ENCODE data around the gene OXNAD1.

GRCh38 chr3:16322189-16322588, 57.2 kb downstream of the OXNAD1 start:
- no peak for TF ChIP-seq ZNF274 (IDR thresholded peaks at IDR 0.05; ENCODE audit: low read depth, low read length)
- TF ChIP-seq, protein P1, sequence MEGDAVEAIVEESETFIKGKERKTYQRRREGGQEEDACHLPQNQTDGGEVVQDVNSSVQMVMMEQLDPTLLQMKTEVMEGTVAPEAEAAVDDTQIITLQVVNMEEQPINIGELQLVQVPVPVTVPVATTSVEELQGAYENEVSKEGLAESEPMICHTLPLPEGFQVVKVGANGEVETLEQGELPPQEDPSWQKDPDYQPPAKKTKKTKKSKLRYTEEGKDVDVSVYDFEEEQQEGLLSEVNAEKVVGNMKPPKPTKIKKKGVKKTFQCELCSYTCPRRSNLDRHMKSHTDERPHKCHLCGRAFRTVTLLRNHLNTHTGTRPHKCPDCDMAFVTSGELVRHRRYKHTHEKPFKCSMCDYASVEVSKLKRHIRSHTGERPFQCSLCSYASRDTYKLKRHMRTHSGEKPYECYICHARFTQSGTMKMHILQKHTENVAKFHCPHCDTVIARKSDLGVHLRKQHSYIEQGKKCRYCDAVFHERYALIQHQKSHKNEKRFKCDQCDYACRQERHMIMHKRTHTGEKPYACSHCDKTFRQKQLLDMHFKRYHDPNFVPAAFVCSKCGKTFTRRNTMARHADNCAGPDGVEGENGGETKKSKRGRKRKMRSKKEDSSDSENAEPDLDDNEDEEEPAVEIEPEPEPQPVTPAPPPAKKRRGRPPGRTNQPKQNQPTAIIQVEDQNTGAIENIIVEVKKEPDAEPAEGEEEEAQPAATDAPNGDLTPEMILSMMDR (IDR thresholded peaks at IDR 0.05 in 2 of 3, conservative IDR thresholded peaks at IDR 0.05 in 1 of 3; ENCODE audit: borderline replicate concordance in 1 of 3, insufficient read depth in 1 of 3, low read depth in 2 of 3, low read length in 2 of 3) = no peak
- TF ChIP-seq REST (IDR thresholded peaks at IDR 0.05; ENCODE audit: low read depth) = no peak
- TF ChIP-seq SIN3A (IDR thresholded peaks at IDR 0.05; ENCODE audit: low read depth) = no peak
- no peak for TF ChIP-seq EZH2phosphoT487 (IDR thresholded peaks at IDR 0.05; ENCODE audit: borderline replicate concordance)
- no peak for TF ChIP-seq RAD21 (IDR thresholded peaks at IDR 0.05; ENCODE audit: low read depth)
- no peak for TF ChIP-seq JUND (IDR thresholded peaks at IDR 0.05)
- no peak for TF ChIP-seq FOSL1 (IDR thresholded peaks at IDR 0.05; ENCODE audit: low read depth)
- TF ChIP-seq, protein P2, sequence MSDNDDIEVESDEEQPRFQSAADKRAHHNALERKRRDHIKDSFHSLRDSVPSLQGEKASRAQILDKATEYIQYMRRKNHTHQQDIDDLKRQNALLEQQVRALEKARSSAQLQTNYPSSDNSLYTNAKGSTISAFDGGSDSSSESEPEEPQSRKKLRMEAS (IDR thresholded peaks at IDR 0.05) = no peak
- TF ChIP-seq EZH2 (IDR thresholded peaks at IDR 0.05) = no peak
- TF ChIP-seq, protein P3, sequence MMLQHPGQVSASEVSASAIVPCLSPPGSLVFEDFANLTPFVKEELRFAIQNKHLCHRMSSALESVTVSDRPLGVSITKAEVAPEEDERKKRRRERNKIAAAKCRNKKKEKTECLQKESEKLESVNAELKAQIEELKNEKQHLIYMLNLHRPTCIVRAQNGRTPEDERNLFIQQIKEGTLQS (IDR thresholded peaks at IDR 0.05) = no peak
- TF ChIP-seq CBX3 (IDR thresholded peaks at IDR 0.05; ENCODE audit: low read depth) = no peak
- TF ChIP-seq YY1 (IDR thresholded peaks at IDR 0.05; ENCODE audit: extremely low read depth, insufficient replicate concordance, low read depth, low read length) = no peak
- no peak for TF ChIP-seq POLR2AphosphoS5 (IDR thresholded peaks at IDR 0.05; ENCODE audit: low read depth, low read length)

Measured in HCT116 (cell line).